IMR-90 (cell line): ENCODE data around the gene CDKN2B-AS1. TPM values are rescaled to one million over a fixed set of nuclear protein-coding genes. Genes with fewer than 3 reads are reported as not detected.

Experiments
- ATAC-seq: fragments of 200-7000 bp; cut with Tn5 transposase; 2 replicates; pipeline ENCODE4 v1.9.1; 2020; ENCODE audit warnings: low read depth, mild to moderate bottlenecking, moderate library complexity
- BruUV-seq: library from RNA; stranded (reverse); fragments of 400-500 nt; replicated peaks from 2 replicates; lab custom pipeline; 2021; lab: Mats Ljungman, UMichigan
- CTCF ChIA-PET: fragments of 300-600 bp; formaldehyde crosslinking; extraction: SDS; loops from one replicate; lab custom pipeline; 2021; ENCODE audit warnings: antibody characterized with exemption; lab: Yijun Ruan, JAX
- POLR2A ChIA-PET: fragments of 300-600 bp; sonication (Branson Sonifier 250); formaldehyde crosslinking; loops from one replicate; lab custom pipeline; 2022; ENCODE audit warnings: antibody characterized with exemption; ENCODE audit not compliant: unreplicated experiment; lab: Charles Lee
- DNase-seq: peaks from one replicate; pipeline ENCODE4 v3.0.0; 2013
- H2AFZ ChIP-seq: replicated peaks from 2 replicates; pipeline ENCODE3; 2013; ENCODE audit warnings: low read length, mild to moderate bottlenecking; ENCODE audit not compliant: poor library complexity
- H2AK5ac ChIP-seq: 2 replicates; pipeline ENCODE4 v1.6.1; 2013; ENCODE audit warnings: low read depth, low read length, inconsistent platforms
- H2AK9ac ChIP-seq: replicated peaks from 2 replicates; pipeline ENCODE3; 2013; ENCODE audit warnings: mild to moderate bottlenecking, low read depth, low read length, moderate library complexity; ENCODE audit not compliant: poor library complexity
- H2BK120ac ChIP-seq: 2 replicates; pipeline ENCODE4 v1.6.1; 2013; ENCODE audit warnings: low read depth, low read length, inconsistent platforms
- H2BK15ac ChIP-seq: 3 replicates; pipeline ENCODE4 v1.6.1; 2013; ENCODE audit warnings: low read depth, low read length, inconsistent platforms
- H2BK20ac ChIP-seq: 2 replicates; pipeline ENCODE4 v1.6.1; 2013; ENCODE audit warnings: low read depth, mild to moderate bottlenecking, inconsistent platforms, low read length, moderate library complexity
- H2BK5ac ChIP-seq: 2 replicates; pipeline ENCODE4 v1.6.1; 2013; ENCODE audit warnings: mild to moderate bottlenecking, low read depth, low read length, inconsistent platforms; ENCODE audit not compliant: poor library complexity, severe bottlenecking
- H3K14ac ChIP-seq: replicated peaks from 2 replicates; pipeline ENCODE4 v1.6.1; 2013; ENCODE audit warnings: low read depth, low read length, inconsistent platforms
- H3K18ac ChIP-seq: 2 replicates; pipeline ENCODE4 v1.6.1; 2013; ENCODE audit warnings: low read depth, low read length, control low read depth
- H3K23ac ChIP-seq: 2 replicates; pipeline ENCODE4 v1.6.1; 2013; ENCODE audit warnings: low read depth, low read length, inconsistent platforms
- H3K27ac ChIP-seq: 2 replicates; pipeline ENCODE4 v1.5.1; 2013; ENCODE audit warnings: mild to moderate bottlenecking, control low read depth, low read length; ENCODE audit not compliant: insufficient read depth
- H3K27me3 ChIP-seq: 2 replicates; pipeline ENCODE4 v1.6.1; 2013; ENCODE audit warnings: low read length; ENCODE audit not compliant: control insufficient read depth, insufficient read depth
- H3K36me3 ChIP-seq: 2 replicates; pipeline ENCODE4 v1.6.1; 2013; ENCODE audit warnings: low read length, mixed read lengths; ENCODE audit not compliant: control insufficient read depth, insufficient read depth
- H3K4ac ChIP-seq: 2 replicates; pipeline ENCODE4 v1.6.1; 2013; ENCODE audit warnings: low read depth, low read length, inconsistent platforms
- H3K4me1 ChIP-seq: 2 replicates; pipeline ENCODE4 v1.6.1; 2013; ENCODE audit warnings: low read length, mixed read lengths; ENCODE audit not compliant: control insufficient read depth, insufficient read depth
- H3K4me2 ChIP-seq: 2 replicates; pipeline ENCODE4 v1.6.1; 2013; ENCODE audit warnings: low read depth, mild to moderate bottlenecking, control low read depth, low read length, moderate library complexity
- H3K4me3 ChIP-seq: 2 replicates; pipeline ENCODE4 v1.5.1; 2013; ENCODE audit warnings: low read depth, mild to moderate bottlenecking, control low read depth, low read length, moderate library complexity; ENCODE audit not compliant: insufficient read depth
- H3K56ac ChIP-seq: 2 replicates; pipeline ENCODE4 v1.6.1; 2013; ENCODE audit warnings: low read length, inconsistent platforms; ENCODE audit not compliant: insufficient read depth; ENCODE audit errors: extremely low read depth
- H3K79me1 ChIP-seq, 2 experiments: 2 replicates each; pipeline ENCODE4 v1.6.1; 2013; ENCODE audit warnings: low read length in 2 of 2, inconsistent platforms in 1 of 2, low read depth in 1 of 2
- H3K9ac ChIP-seq: 2 replicates; pipeline ENCODE4 v1.6.1; 2013; ENCODE audit warnings: low read depth, low read length, control low read depth
- H3K9me1 ChIP-seq: 2 replicates; pipeline ENCODE4 v1.6.1; 2013; ENCODE audit warnings: low read length, inconsistent platforms; ENCODE audit not compliant: insufficient read depth
- H3K9me3 ChIP-seq: 2 replicates; pipeline ENCODE4 v1.6.1; 2013; ENCODE audit warnings: low read length; ENCODE audit not compliant: control insufficient read depth, insufficient read depth
- H4K20me1 ChIP-seq: 2 replicates; pipeline ENCODE4 v1.6.1; 2013; ENCODE audit warnings: low read length, inconsistent platforms; ENCODE audit not compliant: insufficient read depth
- H4K5ac ChIP-seq: 2 replicates; pipeline ENCODE4 v1.6.1; 2013; ENCODE audit warnings: mild to moderate bottlenecking, low read depth, low read length, control low read depth
- H4K8ac ChIP-seq, 2 experiments: 2 replicates each; pipeline ENCODE4 v1.6.1; 2013; ENCODE audit warnings: low read depth in 2 of 2, low read length in 2 of 2, control low read depth in 1 of 2, inconsistent platforms in 1 of 2
- H4K91ac ChIP-seq: 2 replicates; pipeline ENCODE4 v1.6.1; 2013; ENCODE audit warnings: low read depth, low read length, inconsistent platforms; ENCODE audit not compliant: insufficient read depth
- CHD1 ChIP-seq: IDR thresholded peaks from 2 replicates; pipeline ENCODE4 v1.6.1; 2012; ENCODE audit warnings: low read depth, low read length, improper control_type of control experiment
- CTCF ChIP-seq: conservative IDR thresholded peaks from 2 replicates; pipeline ENCODE4 v1.5.1; 2012; ENCODE audit warnings: mild to moderate bottlenecking, low read depth, low read length, improper control_type of control experiment
- ELK1 ChIP-seq: fragments of 150-350 bp; IDR thresholded peaks from 2 replicates; pipeline ENCODE4 v1.6.1; 2016; ENCODE audit warnings: low read depth, mild to moderate bottlenecking, low read length, moderate library complexity, borderline replicate concordance
- FOS ChIP-seq: fragments of 150-350 bp; IDR thresholded peaks from 2 replicates; pipeline ENCODE4 v1.6.1; 2016; ENCODE audit warnings: low read depth, low read length
- MAFK ChIP-seq: IDR thresholded peaks from 2 replicates; pipeline ENCODE4 v1.6.1; 2012; ENCODE audit warnings: low read depth, low read length, improper control_type of control experiment
- MAZ ChIP-seq: IDR thresholded peaks from 2 replicates; pipeline ENCODE4 v1.6.1; 2012; ENCODE audit warnings: low read depth, mild to moderate bottlenecking, low read length, improper control_type of control experiment, moderate library complexity, borderline replicate concordance
- MXI1 ChIP-seq: IDR thresholded peaks from 2 replicates; pipeline ENCODE4 v1.6.1; 2012; ENCODE audit warnings: low read depth, mild to moderate bottlenecking, low read length, moderate library complexity, borderline replicate concordance
- RCOR1 ChIP-seq: IDR thresholded peaks from 2 replicates; pipeline ENCODE4 v1.6.1; 2012; ENCODE audit warnings: mild to moderate bottlenecking, low read length, improper control_type of control experiment; ENCODE audit not compliant: insufficient replicate concordance
- WGBS, 2 experiments: methylation state at CpG; one replicate each; pipeline versions ENCODE4 v1.1.5 to v1.1.7; 2013; ENCODE audit warnings: missing lambda C conversion rate in 2 of 2; ENCODE audit not compliant: insufficient read length in 1 of 2; ENCODE audit errors: extremely low coverage in 2 of 2; 5-methylcytosine and 5-hydroxymethylcytosine counted together
- dilution Hi-C: fragments of 300-500 bp; cut with HindIII; formaldehyde crosslinking; loops from one replicate; pipeline ENCODE4 v1.14.3; 2018; ENCODE audit warnings: low sequenced_read_pairs; ENCODE audit not compliant: unreplicated experiment
- in situ Hi-C: fragments of 300-500 bp; cut with MboI; formaldehyde crosslinking; loops from 3 replicates; pipeline ENCODE4 v1.14.3; 2019; ENCODE audit warnings: low sequenced_read_pairs, inconsistent platforms, mixed read lengths
- intact Hi-C: fragments of 100-400 bp; cut with micrococcal nuclease; formaldehyde crosslinking; loops from 2 replicates; pipeline ENCODE4 v1.10.0; 2022
- polyA plus RNA-seq, 3 experiments: library from polyadenylated mRNA; depleted of rRNA; stranded (reverse); fragments of >200 nt; gene quantifications; 2 replicates each; pipeline ENCODE4 v1.2.3, GENCODE V29; 2012; ENCODE audit warnings: low replicate concordance in 1 of 3
- total RNA-seq: library from RNA; depleted of rRNA; stranded (reverse); fragments of >200 nt; gene quantifications from 2 replicates; pipeline ENCODE4 v1.2.3, GENCODE V29; 2012

Gene CDKN2B-AS1
- total and polyA plus RNA-seq, 2 of the 4 experiments (the other 2 are of a cell fraction), result 1.0 to 1.1 TPM

- no peak overlapping the region for H2BK20ac ChIP-seq
- no CpG with 5 or more reads among the region's 4 CpGs for WGBS, 2 experiments
- H2AFZ ChIP-seq, result no peak overlapping the region
- H2BK120ac ChIP-seq, result no peak overlapping the region
- no peak overlapping the region for H2AK9ac ChIP-seq
- H2AK5ac ChIP-seq, result no peak overlapping the region
- H3K9me3 ChIP-seq, result no peaks in the 10 kb centered on the region
- H3K56ac ChIP-seq, result no peak overlapping the region
- in situ Hi-C loops, result no loop called here
- H3K27me3 ChIP-seq, result no peaks in the 10 kb centered on the region
- peaks cover 2% of the 10 kb centered on the region; the same call in 1 of the 2 replicates for H3K9me1 ChIP-seq
- dilution Hi-C loops, result no loop called here
- CTCF ChIA-PET, result interaction anchor here (0.7 to 3.0 kb wide), 4 partner anchors 14 to 186 kb away, joined by 3 to 11 read pairs (median 3); no protein-coding TSS in a partner anchor
- ATAC-seq (peak; percentile 76), DNase-seq (peak; percentile 99)
- no peak overlapping the region for H3K23ac ChIP-seq
- H3K4ac ChIP-seq, result no peak overlapping the region
- H3K4me2 ChIP-seq, result peak overlapping the region; percentile 27; the same call in 1 of the 2 replicates
- intact Hi-C loops, result loop anchor here (2.0 to 5.0 kb wide), 2 partner anchors 50 to 185 kb away; no protein-coding TSS in a partner anchor
- POLR2A ChIA-PET, result no interaction called here
- H3K36me3 ChIP-seq, result no peaks in the 10 kb centered on the region
- no peaks in the 10 kb centered on the region for H3K79me1 ChIP-seq
- no peak overlapping the region for H3K18ac ChIP-seq
- H4K20me1 ChIP-seq, result peaks cover 3% of the 10 kb centered on the region; the same call in 1 of the 2 replicates
- no peak overlapping the region for H3K9ac ChIP-seq
- H3K14ac ChIP-seq, result no peak overlapping the region
- TF ChIP-seq MXI1 (0 out of 2 replicates have a peak, but pooled peaks have one; percentile 21), CTCF (no peak), FOS (peak; percentile 62), CHD1 (no peak), RCOR1 (peak; percentile 52), MAZ (no peak), MAFK (peak; percentile 8; the same call in 1 of the 2 replicates), ELK1 (no peak)
- no peak overlapping the region for H3K27ac ChIP-seq
- no peak overlapping the region for H4K91ac ChIP-seq
- no TSS peak for BruUV-seq
- H2BK5ac ChIP-seq, result peak overlapping the region; percentile 29
- H4K5ac ChIP-seq, result no peak overlapping the region
- H4K8ac ChIP-seq, result no peak overlapping the region
- H3K4me1 ChIP-seq, result peaks cover 2% of the 10 kb centered on the region
- H2BK15ac ChIP-seq, result no peak overlapping the region
- no peak overlapping the region for H3K4me3 ChIP-seq
Measured at GRCh38 chr9:22052376-22052945, 57.9 kb downstream of the CDKN2B-AS1 start.
